ENCODE results near the gene SLC38A11. TPM values are rescaled to one million over a fixed set of nuclear protein-coding genes. Genes with fewer than 3 reads are reported as not detected.
A peak's percentile ranks its signal among the peaks of the same experiment; 100 is the strongest.

The SLC38A11 gene
- total and polyA plus RNA-seq, 2 of the 13 experiments (the other 11 are each of a cell fraction or from before 2014, with no cell fraction given), result 14.0 to 14.3 TPM

DNA sequence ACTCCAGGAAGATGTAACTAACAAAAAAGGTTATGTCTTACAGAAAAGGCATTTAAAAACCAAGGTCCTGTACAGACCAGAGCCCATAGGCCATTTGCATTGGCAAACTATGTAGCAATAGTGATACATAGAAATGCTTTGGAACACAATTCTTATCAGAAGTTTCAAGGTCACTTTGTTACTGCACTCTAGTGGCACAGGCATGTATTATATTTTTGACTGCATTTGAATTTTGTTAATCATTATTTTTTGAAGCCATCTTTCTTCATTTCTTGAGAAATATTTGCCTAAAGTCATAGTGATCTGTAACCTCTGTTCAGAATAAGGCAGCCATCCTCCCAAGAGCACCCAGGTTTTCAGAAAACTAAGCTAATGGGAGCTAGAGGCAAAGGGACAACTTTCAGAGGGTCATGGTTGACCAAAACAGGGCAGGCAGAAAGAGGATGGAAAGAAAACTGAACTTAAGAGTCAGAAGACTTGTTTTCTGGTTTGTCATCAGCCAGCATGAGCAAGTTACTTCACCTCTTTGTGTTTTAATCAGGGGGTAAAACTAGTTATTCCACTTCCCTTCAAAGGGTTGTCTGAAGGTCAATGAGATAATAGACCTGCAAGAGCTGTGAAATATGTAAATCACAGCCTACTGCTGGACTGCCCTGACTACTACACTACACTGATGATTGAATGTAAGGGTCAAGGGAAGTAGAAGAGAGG lies 41.5 kb downstream of the SLC38A11 start (continued):
- TF ChIP-seq HMG20A (CRISPR knock-in tag; IDR thresholded peaks at IDR 0.05; ENCODE audit: borderline replicate concordance) (peak; percentile 70; the same call in 1 of the 2 replicates), CCAR2 (optimal IDR thresholded peaks at IDR 0.05; ENCODE audit: low read depth, low read length) (no peak), CBFB (CRISPR knock-in tag; IDR thresholded peaks at IDR 0.05) (no peak), FOXA3 (CRISPR knock-in tag; IDR thresholded peaks at IDR 0.05) (peak; percentile 75), ZNF333 (CRISPR knock-in tag; IDR thresholded peaks at IDR 0.05; ENCODE audit: borderline replicate concordance) (no peak), PHF20 (CRISPR knock-in tag; IDR thresholded peaks at IDR 0.05) (no peak), RNF2 (conservative IDR thresholded peaks at IDR 0.05; ENCODE audit: low read depth) (no peak), MED13 (CRISPR knock-in tag; IDR thresholded peaks at IDR 0.05) (no peak; the same call in 1 of the 2 replicates), TBP (CRISPR knock-in tag; IDR thresholded peaks at IDR 0.05) (no peak), HMG20B (CRISPR knock-in tag; conservative IDR thresholded peaks at IDR 0.05) (no peak), SMARCE1 (IDR thresholded peaks at IDR 0.05; ENCODE audit: borderline replicate concordance) (no peak), FOXJ3 (CRISPR knock-in tag; IDR thresholded peaks at IDR 0.05; ENCODE audit: borderline replicate concordance) (peak; percentile 57; the same call in 1 of the 2 replicates), GZF1 (CRISPR knock-in tag; IDR thresholded peaks at IDR 0.05) (no peak), ZNF17 (CRISPR knock-in tag; IDR thresholded peaks at IDR 0.05) (no peak), NCOA5 (CRISPR knock-in tag; IDR thresholded peaks at IDR 0.05) (no peak), ZBTB7B (CRISPR knock-in tag; IDR thresholded peaks at IDR 0.05) (no peak), ZNF850 (CRISPR knock-in tag; conservative IDR thresholded peaks at IDR 0.05) (no peak), CREB1 (IDR thresholded peaks at IDR 0.05) (no peak), CREB1 (CRISPR knock-in tag; IDR thresholded peaks at IDR 0.05) (peak; percentile 51; the same call in 1 of the 2 replicates), POGZ (CRISPR knock-in tag; IDR thresholded peaks at IDR 0.05) (peak; percentile 86), ZNF549 (CRISPR knock-in tag; IDR thresholded peaks at IDR 0.05) (no peak), NFE2L2 (IDR thresholded peaks at IDR 0.05; ENCODE audit: low read length) (no peak), ZSCAN31 (CRISPR knock-in tag; IDR thresholded peaks at IDR 0.05; ENCODE audit: low read depth) (no peak)
- TF ChIP-seq, protein P1, sequence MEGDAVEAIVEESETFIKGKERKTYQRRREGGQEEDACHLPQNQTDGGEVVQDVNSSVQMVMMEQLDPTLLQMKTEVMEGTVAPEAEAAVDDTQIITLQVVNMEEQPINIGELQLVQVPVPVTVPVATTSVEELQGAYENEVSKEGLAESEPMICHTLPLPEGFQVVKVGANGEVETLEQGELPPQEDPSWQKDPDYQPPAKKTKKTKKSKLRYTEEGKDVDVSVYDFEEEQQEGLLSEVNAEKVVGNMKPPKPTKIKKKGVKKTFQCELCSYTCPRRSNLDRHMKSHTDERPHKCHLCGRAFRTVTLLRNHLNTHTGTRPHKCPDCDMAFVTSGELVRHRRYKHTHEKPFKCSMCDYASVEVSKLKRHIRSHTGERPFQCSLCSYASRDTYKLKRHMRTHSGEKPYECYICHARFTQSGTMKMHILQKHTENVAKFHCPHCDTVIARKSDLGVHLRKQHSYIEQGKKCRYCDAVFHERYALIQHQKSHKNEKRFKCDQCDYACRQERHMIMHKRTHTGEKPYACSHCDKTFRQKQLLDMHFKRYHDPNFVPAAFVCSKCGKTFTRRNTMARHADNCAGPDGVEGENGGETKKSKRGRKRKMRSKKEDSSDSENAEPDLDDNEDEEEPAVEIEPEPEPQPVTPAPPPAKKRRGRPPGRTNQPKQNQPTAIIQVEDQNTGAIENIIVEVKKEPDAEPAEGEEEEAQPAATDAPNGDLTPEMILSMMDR (CRISPR knock-in tag; IDR thresholded peaks at IDR 0.05), result peak; percentile 63
- TF ChIP-seq, protein P2, sequence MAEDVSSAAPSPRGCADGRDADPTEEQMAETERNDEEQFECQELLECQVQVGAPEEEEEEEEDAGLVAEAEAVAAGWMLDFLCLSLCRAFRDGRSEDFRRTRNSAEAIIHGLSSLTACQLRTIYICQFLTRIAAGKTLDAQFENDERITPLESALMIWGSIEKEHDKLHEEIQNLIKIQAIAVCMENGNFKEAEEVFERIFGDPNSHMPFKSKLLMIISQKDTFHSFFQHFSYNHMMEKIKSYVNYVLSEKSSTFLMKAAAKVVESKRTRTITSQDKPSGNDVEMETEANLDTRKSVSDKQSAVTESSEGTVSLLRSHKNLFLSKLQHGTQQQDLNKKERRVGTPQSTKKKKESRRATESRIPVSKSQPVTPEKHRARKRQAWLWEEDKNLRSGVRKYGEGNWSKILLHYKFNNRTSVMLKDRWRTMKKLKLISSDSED (CRISPR knock-in tag; IDR thresholded peaks at IDR 0.05), result no peak
- TF ChIP-seq, protein P3, sequence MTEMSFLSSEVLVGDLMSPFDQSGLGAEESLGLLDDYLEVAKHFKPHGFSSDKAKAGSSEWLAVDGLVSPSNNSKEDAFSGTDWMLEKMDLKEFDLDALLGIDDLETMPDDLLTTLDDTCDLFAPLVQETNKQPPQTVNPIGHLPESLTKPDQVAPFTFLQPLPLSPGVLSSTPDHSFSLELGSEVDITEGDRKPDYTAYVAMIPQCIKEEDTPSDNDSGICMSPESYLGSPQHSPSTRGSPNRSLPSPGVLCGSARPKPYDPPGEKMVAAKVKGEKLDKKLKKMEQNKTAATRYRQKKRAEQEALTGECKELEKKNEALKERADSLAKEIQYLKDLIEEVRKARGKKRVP (CRISPR knock-in tag; IDR thresholded peaks at IDR 0.05), result peak in 1 of 2 experiments; percentile 24; a peak in 1 of 4 replicates
- TF ChIP-seq, protein P4, sequence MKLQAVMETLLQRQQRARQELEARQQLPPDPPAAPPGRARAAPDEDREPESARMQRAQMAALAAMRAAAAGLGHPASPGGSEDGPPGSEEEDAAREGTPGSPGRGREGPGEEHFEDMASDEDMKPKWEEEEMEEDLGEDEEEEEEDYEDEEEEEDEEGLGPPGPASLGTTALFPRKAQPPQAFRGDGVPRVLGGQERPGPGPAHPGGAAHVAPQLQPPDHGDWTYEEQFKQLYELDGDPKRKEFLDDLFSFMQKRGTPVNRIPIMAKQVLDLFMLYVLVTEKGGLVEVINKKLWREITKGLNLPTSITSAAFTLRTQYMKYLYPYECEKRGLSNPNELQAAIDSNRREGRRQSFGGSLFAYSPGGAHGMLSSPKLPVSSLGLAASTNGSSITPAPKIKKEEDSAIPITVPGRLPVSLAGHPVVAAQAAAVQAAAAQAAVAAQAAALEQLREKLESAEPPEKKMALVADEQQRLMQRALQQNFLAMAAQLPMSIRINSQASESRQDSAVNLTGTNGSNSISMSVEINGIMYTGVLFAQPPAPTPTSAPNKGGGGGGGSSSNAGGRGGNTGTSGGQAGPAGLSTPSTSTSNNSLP (IDR thresholded peaks at IDR 0.05; ENCODE audit: low read depth, low read length), result peak; percentile 100

Measured in HepG2 (cell line).